Panc1 (cell line): ENCODE data around the gene ETFDH.

ENCODE experiments used
- CTCF ChIP-seq: fragments of 450-650 bp; IDR thresholded peaks from 2 replicates; pipeline ENCODE4 v1.5.1; 2017; ENCODE audit warnings: mild to moderate bottlenecking
- POLR2AphosphoS5 ChIP-seq: IDR thresholded peaks from 2 replicates; pipeline ENCODE4 v1.6.1; 2012; ENCODE audit warnings: mild to moderate bottlenecking, low read depth, low read length, moderate library complexity
- REST ChIP-seq, 2 experiments: IDR thresholded peaks; 2 replicates each; pipeline ENCODE4 v1.6.1; 2011 to 2012; ENCODE audit warnings: low read depth in 2 of 2, control low read depth in 1 of 2, low read length in 1 of 2, mild to moderate bottlenecking in 1 of 2, moderate library complexity in 1 of 2; ENCODE audit not compliant: insufficient read depth in 1 of 2
- SIN3A ChIP-seq: IDR thresholded peaks from 2 replicates; pipeline ENCODE4 v1.6.1; 2012; ENCODE audit warnings: low read depth, mild to moderate bottlenecking, low read length, moderate library complexity, borderline replicate concordance; ENCODE audit not compliant: insufficient read depth

- TF ChIP-seq CTCF: no peak
- no peak for TF ChIP-seq REST (IDR thresholded peaks at IDR 0.05; ENCODE audit: insufficient read depth in 1 of 2, low read depth in 2 of 2, low read length in 1 of 2)
- TF ChIP-seq POLR2AphosphoS5: no peak
- TF ChIP-seq SIN3A: no peak
These were observed 42.8 kb downstream of the ETFDH start for GRCh38 chr4:158714937-158715336.
